LNCAP (cell line): Measurements from ENCODE around the gene ABCB8.
A peak's percentile ranks its signal among the peaks of the same experiment; 100 is the strongest.

Source experiments
- TF ChIP-seq, protein P1 (sequence below): fragments of 450-650 bp; IDR thresholded peaks from 2 replicates; pipeline ENCODE4 v1.5.1; 2017; ENCODE audit warnings: mild to moderate bottlenecking

ABCB8 gene

DNA sequence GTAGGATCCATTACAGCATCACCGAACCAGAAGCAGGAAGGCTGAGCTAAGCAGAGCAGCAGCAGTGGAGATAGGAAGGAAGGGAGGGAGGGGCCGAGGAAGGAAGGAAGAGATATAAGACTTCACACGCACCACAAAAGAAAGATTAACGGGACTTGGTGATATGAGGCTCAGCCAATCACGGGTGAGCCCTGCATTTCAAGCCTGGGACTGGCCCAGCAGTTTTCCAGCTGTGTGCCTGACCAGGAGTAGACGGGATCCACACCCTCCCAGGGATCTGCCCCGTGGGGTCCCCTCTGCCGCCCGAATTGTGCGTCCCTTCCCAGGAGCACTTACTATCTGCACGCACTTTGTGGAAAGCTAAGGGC lies 20.1 kb upstream of the ABCB8 start:
- TF ChIP-seq, protein P1, sequence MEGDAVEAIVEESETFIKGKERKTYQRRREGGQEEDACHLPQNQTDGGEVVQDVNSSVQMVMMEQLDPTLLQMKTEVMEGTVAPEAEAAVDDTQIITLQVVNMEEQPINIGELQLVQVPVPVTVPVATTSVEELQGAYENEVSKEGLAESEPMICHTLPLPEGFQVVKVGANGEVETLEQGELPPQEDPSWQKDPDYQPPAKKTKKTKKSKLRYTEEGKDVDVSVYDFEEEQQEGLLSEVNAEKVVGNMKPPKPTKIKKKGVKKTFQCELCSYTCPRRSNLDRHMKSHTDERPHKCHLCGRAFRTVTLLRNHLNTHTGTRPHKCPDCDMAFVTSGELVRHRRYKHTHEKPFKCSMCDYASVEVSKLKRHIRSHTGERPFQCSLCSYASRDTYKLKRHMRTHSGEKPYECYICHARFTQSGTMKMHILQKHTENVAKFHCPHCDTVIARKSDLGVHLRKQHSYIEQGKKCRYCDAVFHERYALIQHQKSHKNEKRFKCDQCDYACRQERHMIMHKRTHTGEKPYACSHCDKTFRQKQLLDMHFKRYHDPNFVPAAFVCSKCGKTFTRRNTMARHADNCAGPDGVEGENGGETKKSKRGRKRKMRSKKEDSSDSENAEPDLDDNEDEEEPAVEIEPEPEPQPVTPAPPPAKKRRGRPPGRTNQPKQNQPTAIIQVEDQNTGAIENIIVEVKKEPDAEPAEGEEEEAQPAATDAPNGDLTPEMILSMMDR, result no peak

- TF ChIP-seq, protein P1, result peak; percentile 48
Measured at GRCh38 chr7:151008511-151009323, 19.5 kb upstream of the ABCB8 start.

- TF ChIP-seq, protein P1, result no peak
Measured at GRCh38 chr7:151009327-151010036, 18.8 kb upstream of the ABCB8 start.

GRCh38 chr7:151010037-151010306 lies 18.3 kb upstream of the ABCB8 start:
- TF ChIP-seq, protein P1, result no peak

DNA sequence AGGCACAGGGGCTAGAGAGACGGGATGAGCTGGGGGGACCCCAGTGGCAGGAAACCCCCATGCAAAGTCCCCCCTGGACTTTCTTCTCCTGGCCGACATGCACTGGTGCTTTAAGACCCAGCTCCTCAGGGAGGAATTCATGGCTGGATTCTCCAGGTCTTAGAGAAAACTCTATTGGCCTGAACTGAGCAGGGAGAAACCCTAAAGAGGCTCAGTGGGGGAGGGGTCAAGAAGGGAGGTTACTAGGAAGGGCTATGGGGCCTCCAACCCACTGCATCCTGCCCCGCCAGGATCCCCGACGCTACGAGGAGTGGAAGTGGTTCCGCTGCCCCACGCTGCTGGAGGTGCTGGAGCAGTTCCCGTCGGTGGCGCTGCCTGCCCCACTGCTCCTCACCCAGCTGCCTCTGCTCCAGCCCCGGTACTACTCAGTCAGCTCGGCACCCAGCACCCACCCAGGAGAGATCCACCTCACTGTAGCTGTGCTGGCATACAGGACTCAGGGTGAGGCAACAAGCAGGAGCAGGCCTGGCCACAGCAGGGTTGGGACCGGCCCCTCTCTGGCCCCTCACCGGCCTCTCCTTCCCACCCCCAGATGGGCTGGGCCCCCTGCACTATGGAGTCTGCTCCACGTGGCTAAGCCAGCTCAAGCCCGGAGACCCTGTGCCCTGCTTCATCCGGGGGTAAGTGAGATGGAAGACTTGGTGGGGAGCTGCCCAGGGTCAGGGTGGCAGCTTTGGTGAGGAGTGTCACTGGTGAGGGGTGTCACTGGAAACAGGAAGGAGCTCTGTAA lies 17.7 kb upstream of the ABCB8 start:
- TF ChIP-seq, protein P1, result no peak

GRCh38 chr7:151011097-151011409 lies 17.2 kb upstream of the ABCB8 start:
- TF ChIP-seq, protein P1, result no peak

GRCh38 chr7:151012031-151012692 lies 16.1 kb upstream of the ABCB8 start:
- TF ChIP-seq, protein P1, result no peak
